Prostate gland (tissue), 2 donors: Measurements from ENCODE around the gene DLX1. TPM values are rescaled to one million over a fixed set of nuclear protein-coding genes. Genes with fewer than 3 reads are reported as not detected.

Source experiments
- DNase-seq: peaks from one replicate; pipeline ENCODE4 v3.0.0-alpha.2; 2019; ENCODE audit warnings: low spot score
- H3K27ac ChIP-seq, 2 donors: fragments of 200-600 bp; sonication (generic); 2 replicates each; pipeline ENCODE4 v1.5.1; 2017 to 2019
- H3K27me3 ChIP-seq: fragments of 200-600 bp; sonication (generic); replicated peaks from 2 replicates; pipeline ENCODE4 v1.5.1; 2019; ENCODE audit not compliant: insufficient read depth
- H3K36me3 ChIP-seq, 2 donors: fragments of 200-600 bp; sonication (generic); 1 replicate in 1 of 2; 2 replicates in 1 of 2; pipeline versions ENCODE4 v1.5.1 to v1.8.1; 2017 to 2019
- H3K4me1 ChIP-seq: fragments of 200-600 bp; sonication (generic); replicated peaks from 2 replicates; pipeline ENCODE4 v1.5.1; 2019
- H3K4me3 ChIP-seq, 2 donors: fragments of 200-600 bp; sonication (generic); 2 replicates each; pipeline ENCODE4 v1.5.1; 2017 to 2019
- H3K9me3 ChIP-seq: fragments of 200-600 bp; sonication (generic); 2 replicates; pipeline ENCODE4 v1.5.1; 2017
- CTCF ChIP-seq, 4 experiments: fragments of 200-600 bp in 2 of 4; fragments of 450-650 bp in 2 of 4; sonication (generic) in 2 of 4; IDR thresholded peaks; 1 replicate in 3 of 4; 2 replicates in 1 of 4; pipeline ENCODE4 v1.5.1; 2016 to 2019; ENCODE audit warnings: antibody characterized with exemption in 4 of 4, mild to moderate bottlenecking in 2 of 4, moderate library complexity in 2 of 4
- POLR2A ChIP-seq: fragments of 450-650 bp; IDR thresholded peaks from one replicate; pipeline ENCODE4 v1.6.1; 2016; ENCODE audit warnings: antibody characterized with exemption, mild to moderate bottlenecking
- POLR2AphosphoS5 ChIP-seq: sonication (generic); formaldehyde crosslinking; IDR thresholded peaks from one replicate; pipeline ENCODE4 v1.6.1; 2017; ENCODE audit warnings: antibody characterized with exemption
- WGBS: methylation state at CpG from one replicate; pipeline ENCODE4 v1.1.5; 2018; 5-methylcytosine and 5-hydroxymethylcytosine counted together
- intact Hi-C: fragments of 100-400 bp; cut with DNase I; formaldehyde crosslinking; loops from one replicate; pipeline ENCODE4 v1.14.2; 2022
- total RNA-seq, 2 donors: library from RNA; depleted of rRNA; stranded (reverse); fragments of >200 nt; gene quantifications; one replicate each; pipeline ENCODE4 v1.1.0, GENCODE V29; 2016

The DLX1 gene
- total RNA-seq, 2 donors from 2014 or later = 1.3 TPM; not detected in 1

GRCh38 chr2:172089633-172090032 is 4.3 kb downstream of the DLX1 start:
- no peak for DNase-seq
- intact Hi-C loops = loop anchor here (5.0 kb wide), 1 partner anchor 92 kb away; the partner anchor contains the start of gene METAP1D
- 37% methylated on average over 7 of the region's 7 CpGs for WGBS
- Histone ChIP-seq H3K9me3 (no peaks in the 10 kb centered on the region), H3K27me3 (peaks cover 66% of the 10 kb centered on the region), H3K36me3 (no peaks in the 10 kb centered on the region), H3K4me3 (no peak overlapping the region), H3K4me1 (peaks cover 6% of the 10 kb centered on the region), H3K27ac (no peak overlapping the region)
- TF ChIP-seq CTCF (IDR thresholded peaks at IDR 0.05) (no peak), POLR2A (no peak), POLR2AphosphoS5 (no peak)

GRCh38 chr2:172090044-172090961 is 5.0 kb downstream of the DLX1 start:
- TF ChIP-seq POLR2A (no peak), POLR2AphosphoS5 (no peak), CTCF (IDR thresholded peaks at IDR 0.05) (no peak)
- no peaks in the 10 kb centered on the region for H3K36me3 ChIP-seq
- no peaks in the 10 kb centered on the region for H3K9me3 ChIP-seq
- H3K4me3 ChIP-seq = no peak overlapping the region
- WGBS = 14% methylated on average over 38 of the region's 39 CpGs
- no peak for DNase-seq
- H3K27ac ChIP-seq = no peak overlapping the region
- intact Hi-C loops = no loop called here
- H3K27me3 ChIP-seq = peaks cover 64% of the 10 kb centered on the region
- peaks cover 6% of the 10 kb centered on the region for H3K4me1 ChIP-seq

- peaks cover 65% of the 10 kb centered on the region for H3K27me3 ChIP-seq
- no peaks in the 10 kb centered on the region for H3K36me3 ChIP-seq
- H3K27ac ChIP-seq = no peak overlapping the region
- H3K4me3 ChIP-seq = no peak overlapping the region
- intact Hi-C loops = no loop called here
- TF ChIP-seq POLR2AphosphoS5 = no peak
- no peak for TF ChIP-seq CTCF (IDR thresholded peaks at IDR 0.05)
- TF ChIP-seq POLR2A = no peak
- WGBS = 14% methylated on average over 13 of the region's 13 CpGs
- DNase-seq = no peak
- H3K4me1 ChIP-seq = peaks cover 9% of the 10 kb centered on the region
- no peaks in the 10 kb centered on the region for H3K9me3 ChIP-seq
Measured at GRCh38 chr2:172091000-172091641, 5.8 kb downstream of the DLX1 start.

- 19% methylated on average over 11 of the region's 11 CpGs for whole genome bisulfite sequencing
- no peaks in the 10 kb centered on the region for H3K36me3 ChIP-seq
- H3K27me3 ChIP-seq = peaks cover 65% of the 10 kb centered on the region
- peaks cover 10% of the 10 kb centered on the region for H3K4me1 ChIP-seq
- intact Hi-C loops = no loop called here
- TF ChIP-seq POLR2A (no peak), CTCF (IDR thresholded peaks at IDR 0.05) (no peak)
- no peak overlapping the region for H3K27ac ChIP-seq
- no peak for DNase-seq
- H3K4me3 ChIP-seq = no peak overlapping the region
- no peaks in the 10 kb centered on the region for H3K9me3 ChIP-seq
Measured at GRCh38 chr2:172091761-172092566, 6.7 kb downstream of the DLX1 start.
